Cerebellar cortex (tissue), 1 donor: ENCODE results near the gene MLLT1.
A peak's percentile ranks its signal among the peaks of the same experiment; 100 is the strongest.

Experiments used
- DNase-seq: peaks from one replicate; pipeline ENCODE4 v3.0.0-alpha.2; 2015; ENCODE audit warnings: low spot score

MLLT1 gene

DNA sequence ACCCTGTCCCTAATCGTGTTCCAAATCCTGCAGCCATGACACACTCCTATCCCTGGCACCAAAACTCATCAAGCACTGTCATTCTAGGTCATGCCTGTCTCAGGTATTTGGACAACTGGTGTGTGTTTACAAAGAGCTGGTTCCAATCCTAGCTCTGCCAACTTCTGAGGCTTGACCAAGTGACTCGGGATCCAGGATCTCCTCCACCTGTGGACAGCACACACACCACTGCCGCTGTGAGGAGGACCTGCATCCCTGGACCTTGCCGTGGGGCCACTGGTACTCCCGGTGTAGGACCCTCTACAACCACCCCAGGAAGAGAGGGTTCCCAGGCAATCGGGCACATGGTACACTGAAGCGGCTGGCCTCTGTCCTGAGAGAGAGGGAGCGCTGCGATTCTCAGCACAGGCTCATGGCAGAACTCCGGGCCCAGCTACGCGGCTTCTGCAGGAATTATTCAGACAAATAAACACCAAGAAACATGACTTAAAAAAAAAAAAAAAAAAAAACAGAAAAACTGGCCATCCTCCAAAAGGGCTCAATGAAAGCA lies 20.4 kb downstream of the MLLT1 start:
- DNase-seq, result peak; percentile 60

DNA sequence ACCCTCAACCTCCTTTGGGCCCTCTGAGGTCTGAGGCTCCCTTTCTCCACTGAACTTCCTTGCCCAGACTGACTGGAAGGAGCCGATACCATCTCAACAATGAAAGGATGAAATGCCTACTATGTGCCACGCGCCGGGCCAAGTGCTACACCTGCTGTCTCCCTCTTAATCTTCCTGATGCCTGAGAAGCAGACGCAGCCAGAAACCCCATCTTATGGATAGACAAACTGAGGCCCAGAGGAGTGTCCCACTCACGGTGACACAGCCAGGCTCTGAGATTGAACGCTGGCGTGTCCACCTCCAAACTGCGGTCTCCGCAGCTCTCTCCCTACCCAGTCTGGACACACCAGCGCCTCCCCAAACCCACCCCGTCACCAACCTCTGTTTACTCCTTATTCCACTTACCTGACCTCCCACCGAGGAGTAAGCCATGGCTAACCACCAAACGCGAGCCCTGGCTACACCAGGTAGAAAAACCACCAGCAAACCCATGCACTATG lies 20.9 kb downstream of the MLLT1 start:
- no peak for DNase-seq

DNA sequence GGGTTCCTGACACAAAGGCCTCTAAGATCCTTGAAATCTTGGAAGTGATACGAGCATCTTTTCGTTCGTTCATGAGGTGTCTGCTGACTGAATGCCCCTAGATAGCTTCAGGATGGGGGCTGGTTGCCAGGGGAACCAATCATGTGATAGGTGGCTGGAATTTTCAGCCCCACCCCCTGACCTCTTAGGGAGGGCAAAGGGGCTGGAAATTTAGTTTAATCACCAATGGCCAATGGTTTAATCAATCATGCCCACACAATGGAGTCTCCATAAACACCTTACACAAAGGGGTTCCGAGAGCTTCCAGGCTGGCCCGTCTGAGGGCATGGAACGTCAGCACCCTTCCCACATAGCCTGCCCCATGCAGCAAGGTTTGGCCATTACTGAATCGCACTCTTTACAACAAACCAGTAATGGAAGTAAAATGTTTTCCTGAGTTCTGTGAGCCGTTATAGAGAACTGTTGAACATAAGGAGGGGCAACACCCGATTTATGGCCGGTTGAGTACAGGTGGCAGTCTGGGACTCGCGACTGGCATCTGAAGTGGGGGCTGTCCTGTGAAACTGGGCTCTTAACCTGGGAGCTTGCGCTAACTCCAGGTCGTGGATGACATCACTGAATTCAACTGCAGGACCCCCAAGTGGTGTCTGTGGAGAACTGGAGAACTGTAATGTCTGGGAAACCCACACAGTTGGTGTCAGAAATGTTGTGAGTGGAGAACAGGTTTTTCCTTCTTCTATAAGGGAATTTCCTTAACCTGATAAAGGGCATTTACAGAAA lies 25.6 kb downstream of the MLLT1 start:
- no peak for DNase-seq

DNA sequence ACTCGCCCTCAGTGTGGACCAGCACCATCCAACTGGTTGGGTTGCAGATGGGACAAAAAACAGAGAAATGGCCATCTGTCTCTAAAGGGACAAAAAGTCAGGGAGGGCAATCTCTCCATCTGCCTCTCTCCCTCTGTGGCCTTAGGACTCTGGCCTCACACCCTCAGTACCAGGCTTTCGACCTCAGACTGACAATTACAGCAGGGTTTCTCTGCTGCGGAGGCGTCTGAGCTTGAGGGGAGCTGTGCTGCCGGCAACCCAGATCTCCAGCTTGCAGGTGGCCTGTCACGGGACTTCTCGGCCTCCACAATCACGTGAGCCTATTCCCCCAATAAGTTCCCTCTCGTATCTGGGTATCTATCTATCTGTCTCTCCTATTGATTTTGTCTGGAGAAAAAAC lies 27.7 kb downstream of the MLLT1 start:
- DNase-seq, result peak; percentile 94

DNA sequence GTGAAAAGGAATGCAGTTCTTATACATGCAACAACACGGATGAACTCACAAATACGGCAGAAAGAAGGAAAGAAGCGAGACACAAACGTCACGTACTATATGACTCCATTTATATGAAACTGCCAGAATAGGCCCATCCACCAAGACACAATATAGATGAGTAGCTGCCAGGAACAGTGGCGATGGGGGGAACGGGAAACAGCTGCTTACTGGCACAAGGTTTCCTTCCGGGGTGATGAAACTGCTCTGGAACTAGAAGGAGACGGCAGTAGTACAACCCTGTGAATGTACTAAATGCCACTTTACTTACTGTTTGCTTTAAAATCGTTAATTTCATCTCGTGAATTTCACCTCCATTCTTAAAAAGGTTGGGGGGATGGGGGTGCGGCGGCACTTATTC lies 28.9 kb downstream of the MLLT1 start:
- DNase-seq, result no peak

DNA sequence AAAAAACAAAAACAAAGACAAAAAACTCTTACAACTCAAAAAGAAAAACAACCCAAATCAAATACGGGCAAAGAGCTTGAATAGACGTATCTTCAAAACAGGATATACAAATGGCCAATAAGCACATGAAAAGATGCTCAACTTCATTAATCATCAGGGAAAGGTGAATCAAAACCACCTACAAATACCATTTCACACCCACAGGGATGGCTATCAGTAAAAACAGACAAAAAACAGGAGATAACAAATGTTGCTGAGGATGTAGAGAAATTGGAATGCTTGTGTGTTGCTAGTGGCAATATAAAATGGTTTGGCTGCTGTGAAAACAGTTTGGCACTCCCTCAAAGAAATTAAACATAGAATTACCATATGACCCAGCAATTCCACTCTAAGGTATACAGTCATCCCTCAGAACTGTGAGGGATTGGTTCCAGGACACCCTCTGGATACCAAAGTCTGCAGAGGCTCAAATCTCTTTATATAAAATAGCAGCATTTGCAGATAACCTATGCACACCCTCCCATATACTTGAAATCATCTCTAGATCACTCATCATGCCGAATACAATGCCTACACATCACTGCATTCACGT lies 29.7 kb downstream of the MLLT1 start:
- DNase-seq, result no peak

DNA sequence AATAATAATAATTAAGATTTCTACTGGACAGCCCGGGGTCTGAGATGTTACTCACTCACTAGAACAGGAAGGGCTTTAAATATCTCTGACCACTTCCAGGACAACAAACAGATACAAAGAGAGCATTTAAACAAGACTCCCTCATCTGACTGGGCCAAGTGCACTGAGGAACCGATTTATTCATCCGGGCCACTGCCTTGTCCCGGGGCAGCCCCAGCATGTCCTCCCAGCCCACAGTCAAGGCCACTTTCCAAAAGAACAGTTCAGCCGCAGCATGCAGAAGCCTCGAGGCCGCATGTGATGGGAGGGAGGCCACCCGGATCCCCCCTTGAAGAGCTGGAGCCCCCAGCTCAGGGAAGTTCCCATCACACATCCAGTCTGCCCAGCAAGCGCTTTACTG lies 30.5 kb downstream of the MLLT1 start:
- no peak for DNase-seq

DNA sequence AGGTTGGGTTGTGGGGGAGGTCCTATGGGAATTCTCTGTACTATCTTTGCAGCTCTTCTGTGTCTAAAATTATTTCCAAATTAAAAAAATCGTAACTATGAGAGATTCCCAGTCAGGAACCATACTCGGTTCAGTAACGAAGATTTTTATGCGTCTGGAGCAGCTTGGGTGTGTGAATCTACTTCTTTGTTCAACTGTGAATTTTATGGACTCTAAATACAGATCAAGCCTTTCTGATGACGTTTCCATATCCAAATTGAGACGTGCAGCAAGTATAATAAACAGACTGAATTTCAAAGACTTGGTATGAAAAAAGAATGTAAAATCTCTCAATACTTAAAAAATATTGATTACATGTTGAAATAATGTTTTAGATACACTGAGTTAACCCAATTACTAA lies 30.9 kb downstream of the MLLT1 start:
- no peak for DNase-seq

DNA sequence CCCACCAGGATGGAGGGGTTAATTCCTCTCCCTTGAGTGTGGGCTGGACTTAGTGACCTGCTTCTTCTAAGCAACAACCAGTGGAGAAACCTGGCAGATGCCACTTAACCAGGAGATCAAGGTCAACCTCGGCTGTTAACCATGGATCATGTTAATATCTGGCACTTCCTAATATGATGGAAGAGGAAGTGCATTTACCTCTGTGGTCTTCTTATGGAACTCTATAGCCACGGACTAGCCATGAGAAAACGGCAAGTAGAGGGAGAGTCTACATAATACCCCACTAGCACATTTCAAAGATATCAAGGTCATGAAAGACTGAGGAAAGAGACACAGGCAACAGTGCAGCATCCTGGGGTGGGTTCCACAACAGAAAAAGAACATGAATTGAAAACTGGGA lies 31.4 kb downstream of the MLLT1 start:
- no peak for DNase-seq

DNA sequence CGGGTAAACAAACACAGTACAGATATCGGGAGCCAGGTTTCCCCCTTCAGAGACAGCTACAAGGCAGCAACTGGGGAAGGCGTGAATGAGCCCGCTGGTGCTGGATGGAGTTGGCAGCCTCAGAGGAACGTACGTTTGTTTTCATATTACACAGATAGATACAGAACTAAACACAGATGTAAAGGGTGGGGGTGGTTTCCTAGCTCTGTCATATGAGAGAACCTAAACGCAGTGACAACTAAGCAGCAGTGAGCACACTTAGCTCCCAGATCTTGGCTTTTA lies 32.8 kb downstream of the MLLT1 start:
- no peak for DNase-seq

DNA sequence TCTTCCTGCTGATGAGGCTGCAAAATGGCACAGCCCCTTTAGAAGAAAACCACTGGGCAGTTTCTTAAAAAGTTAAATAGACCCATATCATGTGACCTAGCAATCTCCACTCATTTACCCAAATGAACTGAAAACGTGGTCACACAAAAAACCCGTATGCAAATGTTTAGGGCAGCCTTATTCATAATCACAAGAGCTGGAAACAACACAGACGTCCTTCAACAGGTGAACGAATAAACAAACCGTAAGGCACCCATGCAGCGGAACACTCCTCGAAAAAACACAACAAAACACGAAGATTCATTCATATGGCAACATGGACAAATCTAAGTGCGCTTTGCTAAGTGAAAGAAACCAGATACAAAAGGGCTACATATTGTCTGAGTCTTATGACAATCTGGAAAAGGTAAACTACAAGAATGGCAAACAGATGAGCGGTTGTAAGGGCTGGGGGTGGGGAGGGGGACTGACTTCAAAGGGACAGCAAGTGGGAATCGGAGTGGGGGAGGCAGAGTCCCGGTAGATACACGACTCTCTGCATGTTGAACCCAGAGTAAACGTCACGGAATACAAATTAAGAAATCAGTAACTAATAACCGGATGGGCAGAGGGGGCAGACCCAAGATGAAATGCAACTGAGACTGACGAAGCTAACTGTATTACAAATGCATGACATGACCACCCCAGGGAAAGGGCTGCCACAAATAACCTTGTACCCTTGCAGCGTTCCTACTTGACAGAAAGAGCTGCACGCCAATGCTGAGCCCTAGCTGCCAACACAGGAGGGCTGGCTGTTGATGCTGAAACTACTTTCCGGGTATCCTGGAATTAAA lies 33.4 kb downstream of the MLLT1 start:
- no peak for DNase-seq

DNA sequence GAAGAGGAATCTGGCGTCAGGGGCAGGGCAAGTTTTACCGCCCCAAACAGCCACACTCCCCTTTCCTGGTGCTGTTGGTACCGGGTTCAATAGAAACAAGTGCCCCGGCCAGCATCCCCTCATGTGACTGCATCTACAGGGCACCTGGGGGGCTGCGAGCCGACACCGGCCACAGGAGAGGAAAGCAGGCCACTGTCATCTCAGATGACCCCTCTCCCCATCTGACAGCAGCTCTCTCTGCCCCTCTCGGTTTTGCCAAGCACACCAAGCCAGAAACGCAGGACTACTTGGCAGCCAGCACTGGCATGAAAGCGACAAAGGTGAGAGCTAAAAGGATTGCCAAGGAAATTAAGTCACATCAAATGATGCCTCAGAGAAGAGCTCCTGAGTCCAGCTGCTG lies 37.1 kb downstream of the MLLT1 start:
- DNase-seq, result peak; percentile 79

DNA sequence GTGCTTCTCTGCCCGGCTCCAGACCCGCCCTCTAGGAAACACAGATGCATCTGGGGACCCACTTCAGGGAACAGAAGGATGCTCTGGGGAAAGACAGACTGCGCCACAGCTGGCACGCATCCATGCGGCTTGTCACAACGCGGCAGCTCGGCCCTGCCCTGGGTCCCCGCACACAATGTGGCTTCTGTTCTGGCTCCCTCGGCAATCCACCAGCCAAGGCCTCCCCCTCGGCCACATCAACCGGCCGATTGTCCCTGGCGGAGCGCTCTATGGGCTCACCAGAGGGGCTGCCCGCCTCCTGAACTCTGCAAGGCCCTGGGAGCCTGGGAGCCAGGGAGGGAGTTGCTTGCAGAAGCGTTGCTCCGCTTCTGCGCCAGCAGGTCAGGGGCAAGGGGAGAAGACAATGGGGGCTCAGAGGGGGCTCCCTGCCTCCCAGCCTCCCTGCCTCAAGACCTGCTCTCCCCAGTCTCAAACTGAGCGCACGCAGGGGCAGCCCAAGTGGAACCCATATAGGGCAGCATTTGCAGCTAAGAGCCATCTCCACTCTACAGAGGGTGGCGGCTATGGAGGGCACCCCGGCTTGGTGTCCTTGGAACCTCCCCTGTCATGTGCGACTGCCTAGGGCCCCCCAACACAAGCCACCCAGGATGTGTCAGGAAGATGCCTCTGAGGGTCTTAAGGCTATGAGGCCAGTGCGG lies 37.9 kb downstream of the MLLT1 start:
- DNase-seq, result peak; percentile 57

DNA sequence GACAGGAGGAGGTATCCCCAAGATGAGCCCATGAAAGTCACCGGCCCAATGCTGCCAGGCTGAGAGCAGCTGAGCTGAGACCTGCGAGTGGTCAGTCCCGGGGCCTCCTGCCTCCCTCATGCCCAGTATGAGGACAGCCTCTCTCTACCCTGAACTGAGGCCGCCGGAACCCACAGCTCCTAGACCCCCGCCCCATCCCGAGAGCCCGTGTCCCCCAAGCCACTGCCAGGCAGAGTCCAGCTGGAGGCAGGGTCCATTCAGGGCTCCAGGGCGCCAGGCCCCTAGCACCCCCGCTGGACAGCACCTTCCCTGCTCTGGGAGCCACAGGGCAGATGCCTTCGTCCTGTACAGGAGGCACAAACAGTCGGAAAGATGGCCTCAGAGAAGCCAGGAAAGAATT lies 38.7 kb downstream of the MLLT1 start:
- no peak for DNase-seq

DNA sequence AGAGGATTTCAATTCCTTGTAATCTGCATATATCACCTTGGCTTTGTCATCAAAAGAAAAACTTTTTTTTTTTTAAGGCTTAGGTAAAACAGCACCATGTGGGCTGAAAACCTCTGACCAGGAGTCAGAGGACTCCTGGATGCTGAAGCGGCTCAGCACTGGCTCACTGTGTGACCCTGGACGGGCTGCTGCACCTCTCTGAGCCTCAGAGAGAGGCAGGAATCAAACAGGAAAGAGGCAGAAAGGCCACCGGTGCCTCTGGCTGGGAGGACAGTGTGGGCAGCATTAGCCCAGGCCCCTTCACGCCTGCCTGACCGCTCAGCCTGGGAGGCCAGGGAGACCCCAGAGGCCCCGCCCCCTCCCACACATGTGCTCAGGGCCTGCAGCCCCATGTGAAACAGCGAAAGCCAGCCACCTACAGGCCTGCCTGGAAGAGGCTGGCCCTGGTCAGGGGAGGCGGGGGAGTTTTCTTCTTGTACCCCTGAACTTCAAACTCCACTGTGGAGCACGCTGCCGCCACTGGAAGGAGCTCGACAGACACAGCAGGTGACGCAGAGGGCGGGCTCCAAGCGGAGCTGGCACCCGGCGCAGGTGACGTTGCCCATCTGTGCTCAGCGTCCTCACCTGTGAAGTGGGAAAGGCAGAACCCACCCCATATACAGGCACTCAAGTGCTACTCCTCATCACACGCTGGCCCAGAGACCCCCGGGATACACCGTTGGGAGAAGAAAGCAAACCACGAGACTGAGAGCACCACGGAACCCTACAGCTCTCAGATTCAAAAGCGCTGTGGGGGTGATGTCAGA lies 39.7 kb downstream of the MLLT1 start:
- DNase-seq, result no peak

DNA sequence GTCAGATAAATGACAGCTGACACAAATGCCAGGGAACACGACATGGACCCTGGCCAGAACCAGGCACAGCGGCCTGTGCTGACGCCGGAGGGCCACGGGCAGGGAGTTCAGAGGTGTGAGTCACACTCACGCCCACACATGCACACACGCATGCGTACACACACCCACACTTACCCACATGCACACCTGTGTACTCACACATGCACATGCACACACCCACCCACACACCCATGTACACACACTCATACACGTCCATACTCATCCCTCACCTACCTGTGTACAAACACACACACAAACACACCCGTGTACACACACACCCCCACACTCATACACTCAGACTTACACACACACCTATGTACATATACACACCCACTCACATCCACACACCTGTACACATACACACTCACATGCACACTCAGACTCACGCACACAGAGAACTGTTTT lies 40.4 kb downstream of the MLLT1 start:
- no peak for DNase-seq

DNA sequence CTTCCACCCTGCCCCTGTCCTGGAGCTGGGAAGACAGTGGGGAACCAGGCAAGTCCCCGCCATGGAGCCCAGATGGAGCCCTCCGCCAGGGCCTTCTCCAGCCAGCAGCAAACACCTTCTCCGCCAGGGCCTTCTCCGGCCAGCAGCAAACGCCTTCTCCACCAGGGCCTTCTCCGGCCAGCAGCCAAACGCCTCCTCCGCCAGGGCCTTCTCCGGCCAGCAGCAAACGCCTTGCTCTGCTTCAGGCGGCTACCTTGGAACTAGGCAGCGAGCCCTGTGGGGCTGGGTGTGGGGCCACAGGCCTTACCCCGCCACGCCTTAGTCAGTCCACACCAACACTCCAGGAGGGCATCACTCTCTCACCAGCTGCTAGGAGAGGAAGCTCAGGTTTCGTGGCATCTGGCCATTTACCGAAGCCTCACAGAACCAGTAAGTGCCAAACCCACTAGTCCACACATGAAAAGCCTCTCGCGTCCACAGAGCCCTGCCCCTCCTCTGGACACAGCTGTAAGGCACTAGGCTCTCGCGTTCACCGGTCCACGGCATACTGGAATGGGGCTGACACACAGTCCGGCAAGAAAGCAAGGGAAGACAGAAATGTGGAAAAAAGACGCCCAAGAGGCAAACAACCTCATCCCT lies 41.0 kb downstream of the MLLT1 start:
- peak; percentile 57 for DNase-seq

DNA sequence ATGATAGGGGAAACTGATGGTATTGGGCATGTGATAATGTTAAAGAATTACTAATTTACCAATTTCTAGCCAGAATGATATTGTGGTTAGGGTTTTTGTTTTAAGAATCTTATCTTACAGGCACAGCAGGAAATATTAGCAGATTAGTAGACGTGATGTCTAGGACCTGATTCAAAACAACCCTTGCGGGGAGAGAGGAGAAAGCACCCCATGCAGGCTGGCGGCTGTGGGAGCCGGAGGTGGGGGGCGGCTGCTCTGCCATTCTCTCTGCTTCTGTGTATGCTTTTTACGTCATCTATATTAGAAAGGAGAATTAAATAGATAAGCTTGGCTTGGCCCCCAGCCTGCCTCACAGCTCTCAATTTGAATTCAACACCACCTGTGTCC lies 41.5 kb downstream of the MLLT1 start:
- no peak for DNase-seq

DNA sequence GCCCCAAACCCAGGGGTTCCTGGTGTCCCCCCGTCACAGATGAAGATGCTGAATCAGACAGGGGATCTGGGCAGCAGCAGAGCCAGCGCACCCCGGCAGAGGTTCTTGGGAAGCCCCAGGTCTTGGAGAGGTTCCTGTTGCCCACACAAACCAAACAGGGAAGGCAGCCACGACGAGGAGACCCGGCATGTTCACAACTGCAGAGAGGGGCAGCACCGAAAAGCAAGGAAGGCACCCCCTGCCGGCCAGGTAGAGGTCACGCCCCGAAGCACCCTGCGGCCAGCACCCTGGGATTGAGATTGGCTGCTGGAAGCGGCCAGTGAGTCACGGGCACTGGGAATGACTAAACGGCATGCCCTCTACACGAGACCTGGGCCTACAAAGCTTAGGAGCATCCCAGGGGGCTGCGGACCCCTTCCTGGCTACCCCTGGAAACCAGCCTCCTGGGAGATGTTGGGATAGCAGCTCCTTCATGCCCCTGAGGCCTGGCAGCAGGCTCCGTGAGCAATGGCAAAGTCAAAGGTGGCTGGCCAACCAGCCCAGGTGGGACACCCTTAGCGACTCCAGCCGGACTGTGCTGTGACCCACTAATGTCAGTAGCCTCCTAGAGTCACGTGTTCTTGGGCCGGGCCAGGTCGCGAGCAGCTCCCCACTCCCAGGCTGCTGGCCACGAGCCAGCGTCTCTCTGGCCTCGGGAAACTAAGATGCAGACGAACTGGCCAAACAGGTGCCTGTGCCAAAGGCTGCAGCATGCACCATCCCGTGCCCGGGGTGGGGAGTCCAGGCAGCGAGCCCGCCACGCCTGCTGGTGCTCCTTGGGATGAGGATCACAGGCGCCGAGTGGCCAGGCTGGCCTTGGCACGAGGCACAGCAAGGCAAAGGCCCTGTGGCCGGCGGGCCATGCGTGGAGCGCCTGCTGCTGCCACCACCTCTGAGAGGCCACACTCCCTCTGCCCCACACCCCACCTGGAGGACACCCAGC lies 43.2 kb downstream of the MLLT1 start:
- DNase-seq, result peak; percentile 87
